HUES64 (cell line): ENCODE results near the gene SLC13A4.
A peak's percentile ranks its signal among the peaks of the same experiment; 100 is the strongest.

Experiments
- H3K27ac ChIP-seq: 2 replicates; pipeline ENCODE4 v1.7.0; 2013; ENCODE audit warnings: low read depth, low read length, inconsistent platforms
- H3K27me3 ChIP-seq: 2 replicates; pipeline ENCODE4 v1.6.1; 2013; ENCODE audit warnings: mild to moderate bottlenecking, low read length; ENCODE audit not compliant: insufficient read depth
- H3K36me3 ChIP-seq: 2 replicates; pipeline ENCODE4 v1.6.1; 2013; ENCODE audit warnings: mild to moderate bottlenecking, low read length; ENCODE audit not compliant: insufficient read depth
- H3K4me1 ChIP-seq: 2 replicates; pipeline ENCODE4 v1.6.1; 2013; ENCODE audit warnings: mild to moderate bottlenecking, low read length, moderate library complexity; ENCODE audit not compliant: insufficient read depth
- H3K4me3 ChIP-seq: 2 replicates; pipeline ENCODE4 v1.5.1; 2013; ENCODE audit warnings: mild to moderate bottlenecking, low read length, moderate library complexity
- H3K9ac ChIP-seq: 2 replicates; pipeline ENCODE4 v1.6.1; 2013; ENCODE audit warnings: mild to moderate bottlenecking, low read depth, low read length
- H3K9me3 ChIP-seq: 2 replicates; pipeline ENCODE4 v1.6.1; 2013; ENCODE audit warnings: low read depth, low read length; ENCODE audit not compliant: insufficient read depth
- WGBS: fragments of 150-250, 120-280 bp; methylation state at CpG from one replicate; pipeline ENCODE4 v1.1.7; 2013; ENCODE audit warnings: missing lambda C conversion rate; 5-methylcytosine and 5-hydroxymethylcytosine counted together

Gene SLC13A4

GRCh38 chr7:135768064-135768463 lies 40.1 kb upstream of the SLC13A4 start:
- Histone ChIP-seq H3K4me3 (no peak overlapping the region), H3K36me3 (no peaks in the 10 kb centered on the region), H3K27me3 (no peaks in the 10 kb centered on the region), H3K9ac (no peak overlapping the region), H3K4me1 (peaks cover 14% of the 10 kb centered on the region; the same call in 1 of the 2 replicates), H3K27ac (no peak overlapping the region), H3K9me3 (no peaks in the 10 kb centered on the region)
- 96% methylated on average over 3 of the region's 3 CpGs for WGBS

DNA sequence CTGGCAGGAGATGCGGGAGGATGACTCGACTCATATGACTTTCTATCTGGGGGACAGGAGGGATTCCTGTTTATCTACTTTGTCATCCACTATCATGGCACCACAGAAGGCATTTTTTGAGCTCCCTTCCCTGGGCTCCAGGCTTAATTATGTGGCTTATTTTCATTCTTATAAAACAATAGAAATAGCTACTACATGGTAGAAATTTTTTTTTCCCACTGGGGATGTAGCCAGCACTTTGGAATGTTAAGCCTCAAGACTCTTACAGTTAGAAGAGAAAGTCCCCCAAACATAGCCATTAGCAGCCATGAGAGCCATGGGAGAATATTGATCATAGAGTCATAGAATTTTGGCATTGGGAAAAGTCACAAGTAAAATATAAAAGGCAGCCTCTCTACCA lies 35.3 kb upstream of the SLC13A4 start:
- WGBS: 93% methylated on average over 2 of the region's 2 CpGs
- Histone ChIP-seq H3K4me3 (no peak overlapping the region), H3K9me3 (no peaks in the 10 kb centered on the region), H3K4me1 (peaks cover 9% of the 10 kb centered on the region), H3K9ac (no peak overlapping the region), H3K36me3 (no peaks in the 10 kb centered on the region), H3K27ac (no peak overlapping the region), H3K27me3 (no peaks in the 10 kb centered on the region)

DNA sequence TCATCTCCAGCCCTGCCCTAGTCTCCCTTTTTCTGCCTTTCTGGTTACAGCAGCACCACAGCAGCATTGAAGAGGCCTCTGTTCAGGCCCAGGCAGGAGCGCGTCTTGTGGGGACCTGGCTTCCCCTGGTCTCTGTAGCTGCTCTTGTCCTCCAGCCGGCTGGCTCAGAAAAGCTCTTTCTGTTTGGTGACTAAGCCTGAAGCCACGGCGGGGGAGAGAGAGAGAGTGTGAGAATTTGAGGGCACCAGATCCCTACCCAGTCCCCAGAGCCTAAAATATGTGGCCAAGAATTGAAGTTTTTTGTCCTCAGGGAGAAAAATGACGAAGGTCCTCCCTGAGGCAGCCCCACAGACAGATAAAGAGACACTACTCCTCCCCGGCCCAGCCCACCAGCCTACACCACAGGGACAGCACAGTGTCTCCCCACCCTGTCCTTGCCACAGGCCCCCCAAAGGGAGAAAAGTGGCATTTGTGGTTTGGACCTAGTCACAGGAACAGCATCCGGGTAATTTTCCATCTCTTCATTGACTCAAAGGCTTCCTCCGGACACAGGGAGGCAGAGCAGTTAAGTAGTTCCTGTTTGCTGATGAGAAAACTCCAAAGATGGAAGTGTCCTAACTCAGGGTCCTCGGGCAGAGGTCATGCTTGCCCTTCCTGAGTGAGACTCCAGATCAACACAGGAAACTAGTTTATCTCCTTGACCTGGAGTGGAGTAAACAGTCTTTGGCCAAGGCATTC lies 33.9 kb upstream of the SLC13A4 start:
- H3K27me3 ChIP-seq: no peaks in the 10 kb centered on the region
- peaks cover 11% of the 10 kb centered on the region for H3K4me1 ChIP-seq
- H3K9me3 ChIP-seq: no peaks in the 10 kb centered on the region
- H3K4me3 ChIP-seq: no peak overlapping the region
- H3K36me3 ChIP-seq: no peaks in the 10 kb centered on the region
- H3K9ac ChIP-seq: no peak overlapping the region
- WGBS: 82% methylated on average over 10 of the region's 10 CpGs
- no peak overlapping the region for H3K27ac ChIP-seq

GRCh38 chr7:135759532-135759931 lies 31.5 kb upstream of the SLC13A4 start:
- WGBS: 94% methylated on average over 4 of the region's 4 CpGs

DNA sequence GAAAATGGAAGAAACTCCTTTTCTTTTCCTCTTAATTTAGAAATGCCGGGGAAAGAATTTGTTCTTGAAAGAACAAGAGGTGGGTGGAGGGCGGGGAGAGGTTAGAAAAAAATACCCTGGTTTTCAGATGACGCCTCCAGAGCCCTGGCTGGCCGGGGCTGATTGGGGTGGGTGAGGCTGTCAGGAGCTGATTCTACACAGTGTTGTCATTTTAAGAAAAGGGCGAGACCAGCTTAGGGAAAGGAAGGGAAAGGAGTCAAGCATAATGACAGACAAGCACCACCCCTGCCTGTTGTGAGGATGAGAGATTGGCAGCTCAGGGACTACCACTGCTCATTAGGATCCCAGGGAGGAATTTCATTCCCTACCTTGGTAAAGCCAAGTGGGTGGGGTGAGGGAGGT lies 30.5 kb upstream of the SLC13A4 start:
- no peaks in the 10 kb centered on the region for H3K27me3 ChIP-seq
- H3K27ac ChIP-seq: no peak overlapping the region
- 46% methylated on average over 5 of the region's 5 CpGs for WGBS
- peaks cover 11% of the 10 kb centered on the region for H3K4me1 ChIP-seq
- no peak overlapping the region for H3K9ac ChIP-seq
- no peaks in the 10 kb centered on the region for H3K36me3 ChIP-seq
- no peak overlapping the region for H3K4me3 ChIP-seq
- no peaks in the 10 kb centered on the region for H3K9me3 ChIP-seq

More at GRCh38 chr7:135759532-135759931, 31.5 kb upstream of the SLC13A4 start:
- Histone ChIP-seq H3K4me3 (no peak overlapping the region), H3K27me3 (no peaks in the 10 kb centered on the region), H3K36me3 (no peaks in the 10 kb centered on the region), H3K27ac (no peak overlapping the region), H3K9me3 (no peaks in the 10 kb centered on the region), H3K9ac (no peak overlapping the region), H3K4me1 (peaks cover 11% of the 10 kb centered on the region)

DNA sequence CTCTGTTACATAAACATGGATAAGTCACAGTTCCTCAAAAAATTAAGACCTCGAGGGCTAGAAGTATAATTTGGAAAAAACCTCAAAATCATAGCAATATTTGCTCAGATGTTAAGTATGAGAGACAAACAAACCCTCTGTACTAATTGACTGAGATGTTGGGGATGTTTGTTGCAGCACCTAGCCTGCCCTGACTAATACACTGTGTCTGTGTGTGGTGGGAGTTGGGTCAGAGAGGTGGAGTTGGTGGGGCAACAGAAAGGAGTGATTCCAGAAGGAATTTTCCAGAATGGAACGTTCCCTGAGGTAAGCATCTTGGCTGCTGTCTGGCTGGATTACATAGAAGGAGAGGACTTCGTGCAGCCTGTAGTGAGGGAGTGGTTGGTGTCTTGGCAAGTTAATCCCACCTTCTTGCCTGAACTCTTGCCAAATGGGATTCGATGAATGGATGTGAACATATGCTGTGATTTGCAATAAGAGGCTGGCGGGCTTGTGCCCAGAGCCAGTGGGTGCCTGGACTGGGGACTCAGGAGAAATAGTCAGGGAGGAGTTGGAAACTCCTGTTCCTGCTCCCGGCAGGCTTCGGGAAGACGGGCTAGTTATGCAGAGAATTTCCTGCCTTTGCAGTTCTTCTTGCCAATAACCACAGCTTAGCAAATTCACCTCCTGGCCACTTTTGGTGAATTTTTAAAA lies 29.9 kb upstream of the SLC13A4 start:
- Histone ChIP-seq H3K4me3 (no peak overlapping the region), H3K9me3 (no peaks in the 10 kb centered on the region), H3K27ac (no peak overlapping the region), H3K27me3 (no peaks in the 10 kb centered on the region), H3K36me3 (no peaks in the 10 kb centered on the region), H3K4me1 (peaks cover 11% of the 10 kb centered on the region), H3K9ac (no peak overlapping the region)
- WGBS: 78% methylated on average over 7 of the region's 8 CpGs

DNA sequence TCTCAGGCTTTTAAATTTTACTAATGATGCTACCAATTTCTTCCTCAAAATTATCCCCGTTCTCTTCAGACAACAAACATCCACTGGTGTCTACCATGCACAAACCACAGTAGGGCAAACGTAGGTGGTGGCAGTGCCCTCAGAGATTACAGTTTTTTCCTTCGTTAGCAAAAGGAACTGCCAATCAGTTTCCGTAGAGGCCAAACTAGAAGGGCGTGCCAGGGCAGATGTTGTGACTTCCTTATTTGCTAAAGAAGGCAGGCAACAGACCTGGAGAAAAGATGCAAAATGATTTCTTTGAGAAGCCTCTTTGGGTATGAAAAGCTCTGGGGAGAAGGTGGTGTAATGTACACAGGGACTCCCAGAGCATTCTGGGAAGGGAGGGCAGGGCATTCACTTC lies 28.2 kb upstream of the SLC13A4 start:
- Histone ChIP-seq H3K27me3 (no peaks in the 10 kb centered on the region), H3K4me3 (no peak overlapping the region), H3K27ac (no peak overlapping the region), H3K9me3 (no peaks in the 10 kb centered on the region), H3K4me1 (peaks cover 11% of the 10 kb centered on the region), H3K9ac (no peak overlapping the region), H3K36me3 (no peaks in the 10 kb centered on the region)
- 74% methylated on average over 5 of the region's 5 CpGs for WGBS

GRCh38 chr7:135755351-135755753 lies 27.4 kb upstream of the SLC13A4 start:
- H3K36me3 ChIP-seq: no peaks in the 10 kb centered on the region
- no peak overlapping the region for H3K27ac ChIP-seq
- H3K9me3 ChIP-seq: no peaks in the 10 kb centered on the region
- H3K4me3 ChIP-seq: no peak overlapping the region
- H3K9ac ChIP-seq: no peak overlapping the region
- 96% methylated on average over 11 of the region's 11 CpGs for WGBS
- H3K27me3 ChIP-seq: no peaks in the 10 kb centered on the region
- peaks cover 11% of the 10 kb centered on the region for H3K4me1 ChIP-seq

DNA sequence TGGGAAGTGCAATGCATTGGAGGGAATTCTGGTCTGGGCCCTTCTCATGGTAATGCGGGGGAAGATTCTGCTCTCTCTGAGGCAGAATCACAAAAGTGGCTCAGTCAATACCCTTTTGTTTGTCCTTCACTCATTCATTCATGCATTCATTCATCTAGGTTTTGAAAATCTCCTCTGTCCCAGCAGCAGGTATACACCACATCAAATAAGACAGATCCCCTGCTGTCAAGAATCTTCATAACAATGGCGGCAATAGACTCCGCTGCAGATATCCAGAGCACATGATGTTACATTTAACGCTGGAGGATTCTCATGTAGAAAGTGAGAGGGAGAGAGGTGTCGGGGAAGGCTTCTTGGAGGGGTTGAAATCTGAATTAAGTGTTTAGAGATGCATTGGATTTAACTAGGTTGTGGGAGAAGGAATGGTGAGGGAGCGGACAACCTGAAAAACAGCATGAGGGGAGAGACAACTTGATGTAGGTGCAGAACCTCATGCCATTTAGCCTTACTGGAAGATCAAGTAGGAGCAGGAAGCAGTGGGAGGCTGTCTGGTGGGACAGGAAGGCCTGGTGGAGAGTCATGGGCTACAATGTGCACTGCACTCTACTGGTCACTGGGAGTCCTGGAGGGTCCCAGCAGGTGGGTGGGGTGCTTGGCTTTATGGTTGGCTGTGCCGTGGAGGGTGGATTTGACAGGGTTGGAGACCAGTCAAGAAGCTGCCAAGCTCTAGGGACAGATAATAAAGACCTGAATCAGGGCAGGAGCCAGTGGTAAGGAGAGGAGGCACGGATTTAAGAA lies 25.8 kb upstream of the SLC13A4 start:
- Histone ChIP-seq H3K27ac (peak overlapping the region; percentile 82; the same call in 1 of the 2 replicates), H3K9me3 (no peaks in the 10 kb centered on the region), H3K4me1 (peaks cover 9% of the 10 kb centered on the region), H3K9ac (no peak overlapping the region), H3K36me3 (no peaks in the 10 kb centered on the region), H3K4me3 (no peak overlapping the region), H3K27me3 (no peaks in the 10 kb centered on the region)
- WGBS: 63% methylated on average over 8 of the region's 8 CpGs

GRCh38 chr7:135748770-135749169 lies 20.8 kb upstream of the SLC13A4 start, which contains the start of gene FAM180A:
FAM180A (minus strand) TSS chr7:135748813; CDS start chr7:135748580, 233 bp downstream.
- Histone ChIP-seq H3K4me1 (peaks cover 4% of the 10 kb centered on the region), H3K4me3 (no peak within 1 kb of the TSS), H3K27me3 (no peaks in the 10 kb centered on the region), H3K9me3 (no peaks in the 10 kb centered on the region), H3K27ac (no peak within 1 kb of the TSS), H3K9ac (no peak within 1 kb of the TSS), H3K36me3 (no peaks in the 10 kb centered on the region)
- 95% methylated on average over 11 of the region's 11 CpGs for WGBS

- H3K27ac ChIP-seq: no peak overlapping the region
- no peaks in the 10 kb centered on the region for H3K36me3 ChIP-seq
- H3K4me3 ChIP-seq: no peak overlapping the region
- no peak overlapping the region for H3K9ac ChIP-seq
- H3K9me3 ChIP-seq: no peaks in the 10 kb centered on the region
- WGBS: 92% methylated on average over 8 of the region's 8 CpGs
- H3K4me1 ChIP-seq: peaks cover 6% of the 10 kb centered on the region; the same call in 1 of the 2 replicates
- no peaks in the 10 kb centered on the region for H3K27me3 ChIP-seq
Observed at GRCh38 chr7:135747366-135747765, 19.4 kb upstream of the SLC13A4 start.
